ENCODE data around the gene ARL8A. TPM values are rescaled to one million over a fixed set of nuclear protein-coding genes. Genes with fewer than 3 reads are reported as not detected.
"Not testable (repeated sequence)": the region's sequence is repeated elsewhere in the genome, so short reads cannot be mapped to it uniquely, and the experiment has no call there.

Gene ARL8A
- total RNA-seq, 1 donor from 2014 or later: 59.7 TPM

DNA sequence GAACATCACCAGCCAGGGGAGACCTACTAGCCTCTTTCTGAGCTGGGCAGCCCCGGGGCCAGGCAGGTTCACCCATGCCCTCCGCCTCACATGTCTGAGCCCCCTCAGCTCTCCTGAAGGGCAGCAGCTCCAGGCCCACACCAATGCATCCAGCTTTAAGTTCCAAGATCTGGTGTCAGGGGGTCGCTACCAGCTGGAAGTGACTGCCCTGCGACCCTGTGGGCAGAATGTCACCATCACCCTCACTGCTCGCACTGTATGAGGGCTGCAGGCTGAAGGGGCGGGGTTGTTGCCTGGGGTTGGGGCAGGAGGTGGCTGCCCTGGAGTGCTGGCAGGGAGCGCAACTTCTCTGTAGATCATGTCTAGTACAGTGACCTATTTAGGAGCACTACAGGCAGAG is 24.3 kb upstream of the ARL8A start:
- no peak for DNase-seq (ENCODE audit: low read depth)
- TF ChIP-seq, protein P1, sequence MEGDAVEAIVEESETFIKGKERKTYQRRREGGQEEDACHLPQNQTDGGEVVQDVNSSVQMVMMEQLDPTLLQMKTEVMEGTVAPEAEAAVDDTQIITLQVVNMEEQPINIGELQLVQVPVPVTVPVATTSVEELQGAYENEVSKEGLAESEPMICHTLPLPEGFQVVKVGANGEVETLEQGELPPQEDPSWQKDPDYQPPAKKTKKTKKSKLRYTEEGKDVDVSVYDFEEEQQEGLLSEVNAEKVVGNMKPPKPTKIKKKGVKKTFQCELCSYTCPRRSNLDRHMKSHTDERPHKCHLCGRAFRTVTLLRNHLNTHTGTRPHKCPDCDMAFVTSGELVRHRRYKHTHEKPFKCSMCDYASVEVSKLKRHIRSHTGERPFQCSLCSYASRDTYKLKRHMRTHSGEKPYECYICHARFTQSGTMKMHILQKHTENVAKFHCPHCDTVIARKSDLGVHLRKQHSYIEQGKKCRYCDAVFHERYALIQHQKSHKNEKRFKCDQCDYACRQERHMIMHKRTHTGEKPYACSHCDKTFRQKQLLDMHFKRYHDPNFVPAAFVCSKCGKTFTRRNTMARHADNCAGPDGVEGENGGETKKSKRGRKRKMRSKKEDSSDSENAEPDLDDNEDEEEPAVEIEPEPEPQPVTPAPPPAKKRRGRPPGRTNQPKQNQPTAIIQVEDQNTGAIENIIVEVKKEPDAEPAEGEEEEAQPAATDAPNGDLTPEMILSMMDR (IDR thresholded peaks at IDR 0.05; ENCODE audit: insufficient read depth, low read length, poor library complexity, severe bottlenecking): no peak
- H3K4me3 ChIP-seq (ENCODE audit: low read depth, low read length): no peak overlapping the region
- peaks cover 6% of the 10 kb centered on the region for H3K27me3 ChIP-seq (ENCODE audit: control insufficient read depth, insufficient read depth, low read length)
- no peaks in the 10 kb centered on the region for H3K36me3 ChIP-seq (ENCODE audit: control insufficient read depth, insufficient read depth, low read length)

DNA sequence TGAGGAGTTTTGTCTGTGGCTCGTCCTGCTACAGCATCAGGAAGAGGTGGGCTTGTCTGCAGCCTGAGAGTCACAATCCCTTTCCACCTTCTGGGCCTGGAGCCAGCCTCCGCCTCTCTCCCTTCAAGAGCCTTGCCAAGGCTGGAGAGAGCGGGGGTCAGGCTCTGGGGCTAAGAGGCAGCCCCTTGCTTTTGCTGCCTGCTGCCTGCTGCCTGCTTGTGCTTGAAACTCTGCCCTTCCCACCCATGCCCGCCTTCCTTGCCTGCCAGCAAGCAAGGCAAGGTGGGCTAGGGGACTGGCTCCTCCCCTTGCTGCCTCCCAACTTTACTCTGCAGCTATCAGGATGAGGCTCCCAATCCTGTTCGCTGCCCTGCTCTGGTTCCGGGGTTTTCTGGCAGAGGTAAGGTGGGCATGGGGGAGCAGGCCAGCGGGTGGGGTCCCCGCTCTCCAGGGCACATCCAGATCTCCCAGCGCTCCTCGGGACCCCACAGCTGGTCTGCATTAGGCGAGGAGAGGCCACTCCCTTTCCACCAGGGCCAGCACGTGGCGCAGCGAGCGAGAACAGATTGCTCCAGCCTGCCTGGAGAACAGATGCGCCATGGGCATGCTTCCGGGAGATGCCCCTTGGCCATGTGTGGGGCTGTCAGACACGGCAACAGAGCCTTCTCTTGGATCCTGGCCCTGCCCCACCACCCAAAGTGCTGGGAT is 23.3 kb upstream of the ARL8A start:
- DNase-seq (ENCODE audit: low read depth): no peak
- Histone ChIP-seq H3K36me3 (ENCODE audit: control insufficient read depth, insufficient read depth, low read length) (no peaks in the 10 kb centered on the region), H3K4me3 (ENCODE audit: low read depth, low read length) (no peak overlapping the region), H3K27me3 (ENCODE audit: control insufficient read depth, insufficient read depth, low read length) (peaks cover 6% of the 10 kb centered on the region)
- TF ChIP-seq, protein P1 (IDR thresholded peaks at IDR 0.05; ENCODE audit: insufficient read depth, low read length, poor library complexity, severe bottlenecking): no peak

DNA sequence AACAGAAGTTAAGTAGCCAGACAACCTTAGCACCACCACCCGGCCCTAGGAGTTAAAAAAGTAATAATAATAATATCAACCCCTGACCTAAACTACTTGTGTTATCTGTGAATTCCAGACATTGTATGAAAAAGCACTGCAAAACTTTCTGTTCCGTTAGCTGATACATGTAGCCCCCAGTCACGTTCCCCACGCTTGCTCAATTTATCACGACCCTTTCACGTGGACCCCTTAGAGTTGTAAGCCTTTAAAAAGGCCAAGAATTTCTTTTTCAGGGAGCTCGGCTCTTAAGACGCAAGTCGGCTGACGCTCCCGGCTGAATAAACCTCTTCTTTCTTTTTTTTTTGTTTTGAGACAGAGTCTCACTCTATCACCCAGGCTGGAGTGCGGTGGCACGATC is 22.5 kb upstream of the ARL8A start:
- not testable (repeated sequence) for DNase-seq (ENCODE audit: low read depth); H3K4me3 ChIP-seq (ENCODE audit: low read depth, low read length); H3K36me3 ChIP-seq (ENCODE audit: control insufficient read depth, insufficient read depth, low read length); H3K27me3 ChIP-seq (ENCODE audit: control insufficient read depth, insufficient read depth, low read length)

DNA sequence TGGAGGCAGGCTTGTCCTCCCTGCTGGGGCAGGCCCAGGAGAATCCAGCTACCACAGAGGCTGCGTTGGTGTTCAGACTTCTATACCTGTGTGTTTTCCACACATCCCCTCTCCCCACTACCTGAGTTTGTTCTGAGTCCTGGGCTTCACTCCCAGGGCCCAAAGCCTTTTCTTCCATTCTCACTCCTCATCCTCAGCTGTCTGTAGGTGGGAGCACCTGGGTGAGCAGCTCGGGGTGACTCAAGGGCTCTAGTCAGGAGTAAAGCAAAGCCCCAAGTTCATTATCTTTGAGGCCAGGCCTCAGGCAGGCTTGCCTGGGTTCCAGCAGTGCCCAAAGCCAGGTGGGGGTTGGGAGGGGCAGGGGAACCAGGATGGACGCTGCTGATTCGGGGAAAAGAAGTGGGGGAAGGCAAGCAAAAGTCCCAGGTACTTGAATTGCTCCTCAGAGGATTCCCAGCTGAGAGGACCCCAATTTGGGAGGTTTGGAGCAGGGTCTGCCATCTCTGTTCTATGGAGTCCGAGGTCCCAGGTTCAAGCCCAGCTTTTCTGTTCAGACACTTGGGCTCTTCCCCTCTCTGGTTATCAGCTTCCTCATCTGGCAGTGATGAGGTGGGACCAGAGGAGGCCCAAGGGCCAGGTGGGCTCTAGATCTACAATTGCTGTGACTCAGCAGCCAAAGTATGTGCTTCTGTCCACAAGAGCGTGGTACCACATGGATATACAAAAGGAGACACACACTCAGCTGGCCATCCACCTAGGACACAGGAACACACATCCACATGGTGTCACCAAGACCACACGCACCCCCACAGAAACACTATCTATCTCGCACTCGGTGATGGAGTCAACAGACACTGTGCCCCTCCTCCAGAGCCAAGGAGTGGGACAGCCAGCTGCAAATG is 21.7 kb upstream of the ARL8A start:
- DNase-seq (ENCODE audit: low read depth): no peak
- Histone ChIP-seq H3K4me3 (ENCODE audit: low read depth, low read length) (no peak overlapping the region), H3K27me3 (ENCODE audit: control insufficient read depth, insufficient read depth, low read length) (peaks cover 6% of the 10 kb centered on the region), H3K36me3 (ENCODE audit: control insufficient read depth, insufficient read depth, low read length) (no peaks in the 10 kb centered on the region)
- TF ChIP-seq, protein P1 (IDR thresholded peaks at IDR 0.05; ENCODE audit: insufficient read depth, low read length, poor library complexity, severe bottlenecking): no peak

DNA sequence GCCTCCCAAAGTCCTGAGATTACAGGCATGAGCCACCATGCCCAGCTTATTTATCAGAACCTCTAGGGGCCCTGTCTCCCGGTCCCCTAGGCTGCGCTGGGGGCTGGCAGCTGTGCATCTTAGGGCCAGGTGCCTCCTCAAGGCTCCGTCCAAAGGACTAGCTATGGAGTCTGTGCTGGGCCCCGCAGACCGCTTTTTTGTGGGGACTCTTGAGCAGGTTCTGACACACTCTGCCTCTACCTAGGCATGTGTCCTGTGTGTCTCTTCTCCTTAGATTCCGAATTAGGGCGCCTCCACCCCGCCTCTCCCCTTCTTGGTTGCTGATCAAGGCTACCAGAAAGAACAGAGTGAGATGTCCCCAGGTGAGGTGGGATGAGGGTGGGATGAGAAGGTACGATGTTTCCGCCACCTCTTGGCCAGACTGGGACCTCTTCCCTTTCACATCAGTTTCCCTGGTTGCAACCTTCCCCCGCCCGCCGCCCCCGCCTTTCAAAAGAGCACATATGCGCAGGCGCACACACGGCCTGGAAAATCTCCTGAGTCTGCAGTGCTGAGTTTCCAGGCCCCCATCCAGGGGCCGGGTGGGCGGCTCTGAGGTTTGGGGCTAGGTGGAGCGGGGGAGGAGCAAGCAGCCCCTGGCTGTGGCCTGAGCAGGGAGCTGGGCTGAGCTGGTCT is 20.9 kb upstream of the ARL8A start:
- TF ChIP-seq, protein P1 (IDR thresholded peaks at IDR 0.05; ENCODE audit: insufficient read depth, low read length, poor library complexity, severe bottlenecking): no peak
- Histone ChIP-seq H3K27me3 (ENCODE audit: control insufficient read depth, insufficient read depth, low read length) (peaks cover 6% of the 10 kb centered on the region), H3K4me3 (ENCODE audit: low read depth, low read length) (no peak overlapping the region), H3K36me3 (ENCODE audit: control insufficient read depth, insufficient read depth, low read length) (no peaks in the 10 kb centered on the region)
- DNase-seq (ENCODE audit: low read depth): no peak
